SU-DHL-6 (cell line): ENCODE results near the gene GPR68.

ENCODE experiments used
- EZH2phosphoT487 ChIP-seq: fragments of 200-600 bp; sonication (generic), shearing (Covaris generic); conservative IDR thresholded peaks from 2 replicates; pipeline ENCODE4 v1.6.1; 2018; ENCODE audit warnings: mild to moderate bottlenecking, antibody characterized with exemption, low read length, moderate library complexity, mixed read lengths
- TF ChIP-seq, protein P1 (sequence below): fragments of 200-600 bp; sonication (generic); IDR thresholded peaks from one replicate; pipeline ENCODE4 v1.5.1; 2017; ENCODE audit warnings: antibody characterized with exemption, mild to moderate bottlenecking, low read length, moderate library complexity; ENCODE audit not compliant: insufficient read depth, poor library complexity, severe bottlenecking

DNA sequence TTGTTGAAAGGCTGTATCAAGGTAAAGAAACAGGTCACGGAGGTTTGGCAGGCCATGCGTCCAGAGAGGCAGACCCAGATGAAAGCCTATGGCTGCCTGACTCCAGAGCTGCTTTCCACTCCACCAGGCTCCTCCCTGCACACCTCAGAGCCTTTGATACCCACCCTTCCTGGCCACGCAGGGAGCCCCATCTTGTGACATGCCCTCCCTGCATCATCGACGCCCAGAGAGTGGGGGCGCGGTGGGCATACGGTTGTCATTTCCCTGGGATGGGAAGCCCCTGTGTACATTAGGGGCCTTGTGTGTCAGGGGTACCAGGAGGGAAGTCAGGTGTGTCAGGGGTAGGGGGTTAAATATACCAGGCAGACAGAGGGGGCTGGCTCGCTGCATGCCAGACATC lies 30.3 kb upstream of the GPR68 start:
- TF ChIP-seq, protein P1, sequence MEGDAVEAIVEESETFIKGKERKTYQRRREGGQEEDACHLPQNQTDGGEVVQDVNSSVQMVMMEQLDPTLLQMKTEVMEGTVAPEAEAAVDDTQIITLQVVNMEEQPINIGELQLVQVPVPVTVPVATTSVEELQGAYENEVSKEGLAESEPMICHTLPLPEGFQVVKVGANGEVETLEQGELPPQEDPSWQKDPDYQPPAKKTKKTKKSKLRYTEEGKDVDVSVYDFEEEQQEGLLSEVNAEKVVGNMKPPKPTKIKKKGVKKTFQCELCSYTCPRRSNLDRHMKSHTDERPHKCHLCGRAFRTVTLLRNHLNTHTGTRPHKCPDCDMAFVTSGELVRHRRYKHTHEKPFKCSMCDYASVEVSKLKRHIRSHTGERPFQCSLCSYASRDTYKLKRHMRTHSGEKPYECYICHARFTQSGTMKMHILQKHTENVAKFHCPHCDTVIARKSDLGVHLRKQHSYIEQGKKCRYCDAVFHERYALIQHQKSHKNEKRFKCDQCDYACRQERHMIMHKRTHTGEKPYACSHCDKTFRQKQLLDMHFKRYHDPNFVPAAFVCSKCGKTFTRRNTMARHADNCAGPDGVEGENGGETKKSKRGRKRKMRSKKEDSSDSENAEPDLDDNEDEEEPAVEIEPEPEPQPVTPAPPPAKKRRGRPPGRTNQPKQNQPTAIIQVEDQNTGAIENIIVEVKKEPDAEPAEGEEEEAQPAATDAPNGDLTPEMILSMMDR, result no peak
- no peak for TF ChIP-seq EZH2phosphoT487
